ENCODE measurements around the gene PLAGL1. TPM values are rescaled to one million over a fixed set of nuclear protein-coding genes. Genes with fewer than 3 reads are reported as not detected.

The PLAGL1 gene
- total RNA-seq, 2 experiments from 2014 or later = 19.0 to 20.7 TPM

- Mint-ChIP-seq H3K27me3 (peaks cover 2% of the 10 kb centered on the region), H3K4me3 (no peak overlapping the region), H3K36me3 (ENCODE audit: low read depth) (no peaks in the 10 kb centered on the region), H3K27ac (no peak overlapping the region), H3K4me1 (ENCODE audit: low read depth) (no peaks in the 10 kb centered on the region), H3K9me3 (no peaks in the 10 kb centered on the region)
- ChIA-PET CTCF (interaction anchor here (1.2 to 1.3 kb wide), 2 partner anchors 13 to 26 kb away, joined by 3 to 5 read pairs; no protein-coding TSS in a partner anchor), POLR2A (no interaction called here)
- intact Hi-C loops (cut with micrococcal nuclease) = no loop called here
- ATAC-seq = no peak
- DNase-seq = no peak
- no peak for TF ChIP-seq CTCF (IDR thresholded peaks at IDR 0.05)
These were observed 41.7 kb downstream of the PLAGL1 start for GRCh38 chr6:143966312-143966711.

GRCh38 chr6:143965503-143966171 lies 42.4 kb downstream of the PLAGL1 start:
- Mint-ChIP-seq H3K27ac (no peak overlapping the region), H3K4me3 (no peak overlapping the region), H3K36me3 (ENCODE audit: low read depth) (no peaks in the 10 kb centered on the region), H3K4me1 (ENCODE audit: low read depth) (no peaks in the 10 kb centered on the region), H3K27me3 (peaks cover 2% of the 10 kb centered on the region), H3K9me3 (no peaks in the 10 kb centered on the region)
- ATAC-seq (no peak), DNase-seq (no peak)
- ChIA-PET POLR2A (no interaction called here), CTCF (interaction anchor here (1.2 to 1.3 kb wide), 2 partner anchors 12 to 25 kb away, joined by 3 to 5 read pairs; no protein-coding TSS in a partner anchor)
- TF ChIP-seq CTCF (IDR thresholded peaks at IDR 0.05) = no peak
- intact Hi-C loops (cut with micrococcal nuclease) = no loop called here

- H3K4me3 Mint-ChIP-seq = no peak overlapping the region
- intact Hi-C loops (cut with micrococcal nuclease) = no loop called here
- no peaks in the 10 kb centered on the region for H3K36me3 Mint-ChIP-seq (ENCODE audit: low read depth)
- no peaks in the 10 kb centered on the region for H3K27me3 Mint-ChIP-seq
- ChIA-PET CTCF (interaction anchor here (2.0 kb wide), 1 partner anchor 23 kb away, joined by 11 read pairs; no protein-coding TSS in a partner anchor), POLR2A (no interaction called here)
- DNase-seq = no peak
- no peak overlapping the region for H3K27ac Mint-ChIP-seq
- H3K9me3 Mint-ChIP-seq = no peaks in the 10 kb centered on the region
- TF ChIP-seq CTCF (IDR thresholded peaks at IDR 0.05) = no peak
- no peaks in the 10 kb centered on the region for H3K4me1 Mint-ChIP-seq (ENCODE audit: low read depth)
- ATAC-seq = no peak
These were observed 43.4 kb downstream of the PLAGL1 start for GRCh38 chr6:143964674-143965081.

GRCh38 chr6:143963158-143963919 lies 44.7 kb downstream of the PLAGL1 start:
- no peak for ATAC-seq
- DNase-seq = no peak
- no peaks in the 10 kb centered on the region for H3K36me3 Mint-ChIP-seq (ENCODE audit: low read depth)
- ChIA-PET POLR2A (no interaction called here), CTCF (interaction anchor here (0.8 to 2.0 kb wide), 4 partner anchors 12 to 31 kb away, joined by 3 to 11 read pairs (median 6); no protein-coding TSS in a partner anchor)
- no peaks in the 10 kb centered on the region for H3K27me3 Mint-ChIP-seq
- intact Hi-C loops (cut with micrococcal nuclease) = no loop called here
- no peaks in the 10 kb centered on the region for H3K4me1 Mint-ChIP-seq (ENCODE audit: low read depth)
- H3K4me3 Mint-ChIP-seq = no peak overlapping the region
- TF ChIP-seq CTCF (IDR thresholded peaks at IDR 0.05) = no peak
- no peaks in the 10 kb centered on the region for H3K9me3 Mint-ChIP-seq
- no peak overlapping the region for H3K27ac Mint-ChIP-seq

Data from activated CD8-positive, alpha-beta T cell treated with anti-CD3 and anti-CD28 coated beads for 36 hours (primary cell).